H1 (cell line): Measurements from ENCODE around the gene IDE. TPM values are rescaled to one million over a fixed set of nuclear protein-coding genes. Genes with fewer than 3 reads are reported as not detected.

Experiments used
- CTCF ChIA-PET: fragments of 300-600 bp; sonication (Branson Sonifier 250); formaldehyde crosslinking; loops from one replicate; lab custom pipeline; 2021; ENCODE audit not compliant: partially characterized antibody; lab: Charles Lee
- POLR2A ChIA-PET: fragments of 300-600 bp; sonication (Branson Sonifier 250); formaldehyde crosslinking; loops from one replicate; lab custom pipeline; 2021; ENCODE audit warnings: inconsistent platforms; ENCODE audit not compliant: partially characterized antibody; lab: Charles Lee
- DNase-seq, 2 experiments: peaks; one replicate each; pipeline versions ENCODE4 v3.0.0 to v3.0.0-alpha.2; 2010 to 2022; ENCODE audit warnings: low spot score in 2 of 2, low read depth in 1 of 2, mixed read lengths in 1 of 2
- FAIRE-seq: peaks from 2 replicates; lab custom pipeline; 2011; peaks lifted over from hg19 to GRCh38; lab: Jason Lieb, UNC
- H2AFZ ChIP-seq: 2 replicates; pipeline ENCODE4 v1.8.1; 2012; ENCODE audit warnings: low read length, inconsistent platforms
- H2AK5ac ChIP-seq: 2 replicates; pipeline ENCODE4 v1.6.1; 2013; ENCODE audit warnings: low read depth, low read length
- H2BK120ac ChIP-seq: replicated peaks from 2 replicates; pipeline ENCODE3; 2013; ENCODE audit warnings: low read depth, low read length, inconsistent platforms
- H2BK12ac ChIP-seq: 2 replicates; pipeline ENCODE4 v1.6.1; 2013; ENCODE audit warnings: low read depth, low read length
- H2BK15ac ChIP-seq: 2 replicates; pipeline ENCODE4 v1.6.1; 2013; ENCODE audit warnings: low read length
- H2BK20ac ChIP-seq: 2 replicates; pipeline ENCODE4 v1.6.1; 2013; ENCODE audit warnings: low read length
- H2BK5ac ChIP-seq: 2 replicates; pipeline ENCODE4 v1.6.1; 2013; ENCODE audit warnings: low read depth, low read length
- H3K14ac ChIP-seq: 2 replicates; pipeline ENCODE4 v1.6.1; 2013; ENCODE audit warnings: inconsistent platforms; ENCODE audit not compliant: insufficient read length
- H3K18ac ChIP-seq: 2 replicates; pipeline ENCODE4 v1.6.1; 2013; ENCODE audit warnings: low read length; ENCODE audit errors: extremely low read depth
- H3K23ac ChIP-seq: 2 replicates; pipeline ENCODE4 v1.6.1; 2013; ENCODE audit warnings: inconsistent platforms; ENCODE audit not compliant: insufficient read length
- H3K23me2 ChIP-seq: 2 replicates; pipeline ENCODE4 v1.6.1; 2013; ENCODE audit warnings: low read depth, low read length
- H3K27ac ChIP-seq: 2 replicates; pipeline ENCODE4 v1.6.1; 2011; ENCODE audit warnings: low read depth, low read length, inconsistent platforms
- H3K27me3 ChIP-seq, 4 experiments: replicated peaks in 1 of 4; 1 replicate in 1 of 4; 2 replicates in 3 of 4; pipeline versions ENCODE4 v1.6.1 to v1.8.1; 2011 to 2013; ENCODE audit warnings: low read length in 3 of 4, mild to moderate bottlenecking in 3 of 4, inconsistent platforms in 2 of 4, mixed read lengths in 2 of 4, moderate library complexity in 1 of 4; ENCODE audit not compliant: control insufficient read depth in 3 of 4, insufficient read depth in 3 of 4; ENCODE audit errors: extremely low read depth in 1 of 4
- H3K36me3 ChIP-seq, 4 experiments: 2 replicates each; pipeline versions ENCODE4 v1.6.1 to v1.8.1; 2011 to 2013; ENCODE audit warnings: mild to moderate bottlenecking in 4 of 4, low read length in 3 of 4, moderate library complexity in 2 of 4, control low read depth in 1 of 4, inconsistent platforms in 1 of 4; ENCODE audit not compliant: insufficient read depth in 4 of 4, control insufficient read depth in 2 of 4
- H3K4ac ChIP-seq: replicated peaks from 2 replicates; pipeline ENCODE3; 2013; ENCODE audit warnings: low read length, low read depth, mixed read lengths, inconsistent platforms; ENCODE audit not compliant: insufficient read length
- H3K4me1 ChIP-seq, 4 experiments: replicated peaks in 1 of 4; 1 replicate in 1 of 4; 2 replicates in 3 of 4; pipeline versions ENCODE4 v1.6.1 to v1.8.1; 2011 to 2013; ENCODE audit warnings: low read length in 3 of 4, inconsistent platforms in 2 of 4, mixed read lengths in 1 of 4; ENCODE audit not compliant: insufficient read depth in 4 of 4, control insufficient read depth in 3 of 4
- H3K4me2 ChIP-seq, 2 experiments: 2 replicates each; pipeline versions ENCODE4 v1.6.1 to v1.8.1; 2011 to 2013; ENCODE audit warnings: low read depth in 2 of 2, low read length in 2 of 2, control low read depth in 1 of 2, inconsistent platforms in 1 of 2, mild to moderate bottlenecking in 1 of 2; ENCODE audit not compliant: insufficient read depth in 1 of 2
- H3K4me3 ChIP-seq, 4 experiments: fragments of 200-600, 300-600 bp in 1 of 4; sonication (generic), shearing (Covaris generic), sonication (Bioruptor Twin) in 1 of 4; 2 replicates each; pipeline versions ENCODE4 v1.5.1 to v1.8.1; 2011 to 2016; ENCODE audit warnings: low read length in 4 of 4, low read depth in 3 of 4, control low read depth in 2 of 4, inconsistent platforms in 2 of 4, mild to moderate bottlenecking in 2 of 4, mixed read lengths in 1 of 4, moderate library complexity in 1 of 4; ENCODE audit not compliant: insufficient read depth in 2 of 4; ENCODE audit errors: extremely low read depth in 1 of 4
- H3K56ac ChIP-seq: replicated peaks from 2 replicates; pipeline ENCODE3; 2013; ENCODE audit warnings: low read depth, mild to moderate bottlenecking, mixed read lengths, low read length, inconsistent platforms; ENCODE audit not compliant: insufficient read length
- H3K79me1 ChIP-seq: 2 replicates; pipeline ENCODE4 v1.6.1; 2013; ENCODE audit warnings: low read depth, low read length, control low read depth
- H3K79me2 ChIP-seq, 2 experiments: 2 replicates each; pipeline versions ENCODE4 v1.6.1 to v1.8.1; 2012 to 2013; ENCODE audit warnings: low read length in 2 of 2, mild to moderate bottlenecking in 2 of 2, inconsistent platforms in 1 of 2; ENCODE audit not compliant: insufficient read depth in 2 of 2, control insufficient read depth in 1 of 2
- H3K9ac ChIP-seq, 4 experiments: replicated peaks in 1 of 4; 1 replicate in 1 of 4; 2 replicates in 3 of 4; pipeline versions ENCODE4 v1.6.1 to v1.8.1; 2011 to 2013; ENCODE audit warnings: low read depth in 3 of 4, low read length in 3 of 4, control low read depth in 2 of 4, mild to moderate bottlenecking in 2 of 4, moderate library complexity in 2 of 4, inconsistent platforms in 1 of 4; ENCODE audit errors: extremely low read depth in 1 of 4
- H3K9me3 ChIP-seq, 2 experiments: 2 replicates each; pipeline versions ENCODE4 v1.6.1 to v1.8.1; 2012 to 2013; ENCODE audit warnings: mild to moderate bottlenecking in 2 of 2, moderate library complexity in 2 of 2, control low read depth in 1 of 2, inconsistent platforms in 1 of 2, low read depth in 1 of 2, low read length in 1 of 2, mixed read lengths in 1 of 2; ENCODE audit not compliant: insufficient read depth in 2 of 2
- H4K20me1 ChIP-seq, 2 experiments: replicated peaks in 1 of 2; 2 replicates each; pipeline versions ENCODE3 to v1.8.1; 2011 to 2013; ENCODE audit warnings: inconsistent platforms in 2 of 2, low read length in 2 of 2, mild to moderate bottlenecking in 1 of 2; ENCODE audit not compliant: insufficient read depth in 2 of 2, control insufficient read depth in 1 of 2
- H4K5ac ChIP-seq: 2 replicates; pipeline ENCODE4 v1.6.1; 2013; ENCODE audit warnings: low read length, low read depth, mixed read lengths, inconsistent platforms; ENCODE audit not compliant: insufficient read length
- H4K8ac ChIP-seq: 2 replicates; pipeline ENCODE4 v1.8.0; 2013; ENCODE audit warnings: mild to moderate bottlenecking, moderate library complexity, low read length, inconsistent platforms; ENCODE audit not compliant: insufficient read depth; ENCODE audit errors: extremely low read depth
- H4K91ac ChIP-seq: replicated peaks from 2 replicates; pipeline ENCODE3; 2013; ENCODE audit warnings: low read length, mixed read lengths, inconsistent platforms; ENCODE audit not compliant: insufficient read length
- CBX8 ChIP-seq: fragments of 300-800, 300-1000 bp; sonication (generic); IDR thresholded peaks from 2 replicates; pipeline ENCODE4 v1.7.1; 2016; ENCODE audit warnings: low read depth, low read length, borderline replicate concordance
- CREB1 ChIP-seq: IDR thresholded peaks from 2 replicates; pipeline ENCODE4 v1.6.1; 2012; ENCODE audit warnings: inconsistent platforms
- HDAC2 ChIP-seq, 2 experiments: fragments of 300-600 bp in 1 of 2; sonication (generic) in 1 of 2; IDR thresholded peaks; 2 replicates each; pipeline ENCODE4 v1.6.1; 2011 to 2012; ENCODE audit warnings: low read depth in 2 of 2, low read length in 2 of 2, mild to moderate bottlenecking in 2 of 2, moderate library complexity in 2 of 2, borderline replicate concordance in 1 of 2, inconsistent platforms in 1 of 2
- RXRA ChIP-seq: IDR thresholded peaks from 2 replicates; pipeline ENCODE4 v1.6.1; 2011; ENCODE audit warnings: low read depth, mild to moderate bottlenecking, low read length, moderate library complexity; ENCODE audit not compliant: insufficient read depth
- SUZ12 ChIP-seq: fragments of 200-600 bp; sonication (generic); IDR thresholded peaks from 2 replicates; pipeline ENCODE4 v1.6.1; 2012; ENCODE audit warnings: mild to moderate bottlenecking, inconsistent platforms, low read length, moderate library complexity, mixed read lengths
- polyA plus RNA-seq, 7 experiments: library from polyadenylated mRNA; depleted of rRNA in 3 of 7; stranded (reverse) in 5 of 7; unstranded in 2 of 7; fragments of >200 nt in 5 of 7; fragments of 200-250 nt in 2 of 7; gene quantifications; 1 replicate in 5 of 7; 2 replicates in 1 of 7; 4 replicates in 1 of 7; pipeline versions ENCODE4 v1.2.1 to v1.2.3, GENCODE V29; 2011 to 2013; ENCODE audit warnings: missing spikeins in 2 of 7, mixed read lengths in 2 of 7
- total RNA-seq: library from RNA; stranded (reverse); fragmentation: NEBNext Ultra II Directional; extraction: Animal tissue kit (Norgen Biotek cat#: 25700); gene quantifications from 2 replicates; pipeline ENCODE4 v1.2.1, GENCODE V29; 2021
- TF ChIP-seq, protein P1 (sequence below): IDR thresholded peaks from 2 replicates; pipeline ENCODE4 v1.6.1; 2011; ENCODE audit warnings: low read depth, mild to moderate bottlenecking, low read length; ENCODE audit not compliant: insufficient read depth
- TF ChIP-seq, protein P2 (sequence below): IDR thresholded peaks from 2 replicates; pipeline ENCODE4 v1.6.1; 2012; ENCODE audit warnings: low read length, inconsistent platforms

Gene IDE
- total and polyA plus RNA-seq, 2 of the 8 experiments (the other 6 are each of a cell fraction or from before 2014, with no cell fraction given) = 12.7 to 52.7 TPM

DNA sequence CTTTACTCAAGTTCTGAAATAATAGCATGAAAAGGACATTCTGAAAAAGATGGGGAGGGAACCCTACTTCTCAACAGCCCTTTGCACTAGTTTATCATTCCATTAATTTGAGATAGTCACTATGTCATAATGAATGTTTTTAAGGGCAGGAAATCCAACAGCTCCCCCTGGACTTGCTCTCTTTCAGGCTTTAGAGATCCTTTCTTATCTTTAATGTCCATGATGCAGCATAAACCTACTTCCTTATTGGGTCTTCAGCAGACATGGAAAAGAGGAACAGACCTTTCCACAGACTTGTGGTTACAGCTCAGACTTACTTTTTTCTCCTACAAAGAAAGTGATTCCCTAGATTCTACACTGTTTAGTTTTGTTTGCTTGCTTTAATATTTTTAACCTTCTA lies 87.3 kb downstream of the IDE start:
- DNase-seq = no peak
- H3K9ac ChIP-seq = no peak overlapping the region
- H3K79me2 ChIP-seq = no peaks in the 10 kb centered on the region
- no peak overlapping the region for H3K4me3 ChIP-seq
- H2BK20ac ChIP-seq = no peak overlapping the region
- peaks cover 4 to 43% (median 27%) of the 10 kb centered on the region in 4 experiments for H3K36me3 ChIP-seq
- no peak overlapping the region for H3K14ac ChIP-seq
- no peak overlapping the region for H4K5ac ChIP-seq
- H3K27ac ChIP-seq = no peak overlapping the region
- H4K20me1 ChIP-seq = no peaks in the 10 kb centered on the region
- H2BK12ac ChIP-seq = no peak overlapping the region
- TF ChIP-seq SUZ12 = no peak
- no peak for TF ChIP-seq CREB1
- TF ChIP-seq, protein P1, sequence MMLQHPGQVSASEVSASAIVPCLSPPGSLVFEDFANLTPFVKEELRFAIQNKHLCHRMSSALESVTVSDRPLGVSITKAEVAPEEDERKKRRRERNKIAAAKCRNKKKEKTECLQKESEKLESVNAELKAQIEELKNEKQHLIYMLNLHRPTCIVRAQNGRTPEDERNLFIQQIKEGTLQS = no peak
- TF ChIP-seq RXRA = no peak
- TF ChIP-seq, protein P2, sequence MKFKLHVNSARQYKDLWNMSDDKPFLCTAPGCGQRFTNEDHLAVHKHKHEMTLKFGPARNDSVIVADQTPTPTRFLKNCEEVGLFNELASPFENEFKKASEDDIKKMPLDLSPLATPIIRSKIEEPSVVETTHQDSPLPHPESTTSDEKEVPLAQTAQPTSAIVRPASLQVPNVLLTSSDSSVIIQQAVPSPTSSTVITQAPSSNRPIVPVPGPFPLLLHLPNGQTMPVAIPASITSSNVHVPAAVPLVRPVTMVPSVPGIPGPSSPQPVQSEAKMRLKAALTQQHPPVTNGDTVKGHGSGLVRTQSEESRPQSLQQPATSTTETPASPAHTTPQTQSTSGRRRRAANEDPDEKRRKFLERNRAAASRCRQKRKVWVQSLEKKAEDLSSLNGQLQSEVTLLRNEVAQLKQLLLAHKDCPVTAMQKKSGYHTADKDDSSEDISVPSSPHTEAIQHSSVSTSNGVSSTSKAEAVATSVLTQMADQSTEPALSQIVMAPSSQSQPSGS = no peak
- TF ChIP-seq HDAC2 (IDR thresholded peaks at IDR 0.05; ENCODE audit: borderline replicate concordance in 1 of 2, low read depth in 2 of 2, low read length in 2 of 2) = no peak
- no peak for TF ChIP-seq CBX8
- H2BK15ac ChIP-seq = no peak overlapping the region
- H3K56ac ChIP-seq = no peak overlapping the region
- no peak overlapping the region for H2AK5ac ChIP-seq
- H3K18ac ChIP-seq = no peak overlapping the region
- no peak overlapping the region for H4K8ac ChIP-seq
- H3K9me3 ChIP-seq = no peaks in the 10 kb centered on the region
- no peak overlapping the region for H2BK120ac ChIP-seq
- no peaks in the 10 kb centered on the region for H3K79me1 ChIP-seq
- CTCF ChIA-PET = interaction anchor here (0.6 to 1.7 kb wide), 2 partner anchors 10 to 30 kb away, joined by 3 to 5 read pairs; no protein-coding TSS in a partner anchor
- H3K27me3 ChIP-seq = no peaks in the 10 kb centered on the region
- no peaks in the 10 kb centered on the region for H3K4me1 ChIP-seq
- POLR2A ChIA-PET = no interaction called here
- H3K4me2 ChIP-seq = no peak overlapping the region
- H3K23ac ChIP-seq = no peak overlapping the region
- H4K91ac ChIP-seq = no peak overlapping the region
- H3K4ac ChIP-seq = no peak overlapping the region
- no peak for FAIRE-seq
- H2BK5ac ChIP-seq = no peak overlapping the region
- no peak overlapping the region for H2AFZ ChIP-seq
- no peaks in the 10 kb centered on the region for H3K23me2 ChIP-seq
